ENCODE measurements around the gene GABRB3. TPM values are rescaled to one million over a fixed set of nuclear protein-coding genes. Genes with fewer than 3 reads are reported as not detected.

The GABRB3 gene
- polyA plus RNA-seq, 1 donor (not counting 4 experiments of a cell fraction or from before 2014, with no cell fraction given): 0.81 TPM

DNA sequence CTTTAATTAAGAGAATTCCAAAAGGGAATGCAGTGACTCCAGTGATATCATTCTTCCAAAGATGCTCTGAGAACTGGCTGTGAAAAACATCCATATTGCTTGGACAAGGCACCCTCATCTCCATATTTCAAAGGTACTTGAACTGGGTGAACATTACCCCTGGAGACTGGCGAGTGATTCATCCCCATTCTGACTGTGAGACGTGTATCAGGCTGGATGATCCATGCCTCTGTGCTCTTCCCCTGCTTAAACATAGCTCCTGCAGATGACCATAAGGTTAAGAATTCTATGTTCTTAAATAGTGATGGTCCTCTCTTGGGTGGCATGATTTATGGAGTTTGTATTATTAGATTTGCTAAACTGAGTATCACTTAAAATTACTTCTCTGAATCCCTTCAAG, 137.8 kb downstream of the GABRB3 start:
- no peaks in the 10 kb centered on the region for H3K79me2 ChIP-seq (ENCODE audit: control insufficient read depth, insufficient read depth, low read length)
- H3K9ac ChIP-seq (ENCODE audit: control insufficient read depth, extremely low read depth, insufficient read depth, low read length): no peak overlapping the region
- no peak for DNase-seq (ENCODE audit: low read depth, low spot score)
- H3K4me1 ChIP-seq (ENCODE audit: control insufficient read depth, extremely low read depth, insufficient read depth, low read length): no peaks in the 10 kb centered on the region
- FAIRE-seq: no peak
- no peak overlapping the region for H3K4me3 ChIP-seq (ENCODE audit: control insufficient read depth in 2 of 3, extremely low read depth in 1 of 3, insufficient read depth in 2 of 3, low read depth in 1 of 3, low read length in 3 of 3)
- H3K4me2 ChIP-seq (ENCODE audit: control insufficient read depth, extremely low read depth, insufficient read depth, low read depth, low read length): no peak overlapping the region
- TF ChIP-seq EZH2 (IDR thresholded peaks at IDR 0.05; ENCODE audit: low read length): no peak
- TF ChIP-seq, protein P1, sequence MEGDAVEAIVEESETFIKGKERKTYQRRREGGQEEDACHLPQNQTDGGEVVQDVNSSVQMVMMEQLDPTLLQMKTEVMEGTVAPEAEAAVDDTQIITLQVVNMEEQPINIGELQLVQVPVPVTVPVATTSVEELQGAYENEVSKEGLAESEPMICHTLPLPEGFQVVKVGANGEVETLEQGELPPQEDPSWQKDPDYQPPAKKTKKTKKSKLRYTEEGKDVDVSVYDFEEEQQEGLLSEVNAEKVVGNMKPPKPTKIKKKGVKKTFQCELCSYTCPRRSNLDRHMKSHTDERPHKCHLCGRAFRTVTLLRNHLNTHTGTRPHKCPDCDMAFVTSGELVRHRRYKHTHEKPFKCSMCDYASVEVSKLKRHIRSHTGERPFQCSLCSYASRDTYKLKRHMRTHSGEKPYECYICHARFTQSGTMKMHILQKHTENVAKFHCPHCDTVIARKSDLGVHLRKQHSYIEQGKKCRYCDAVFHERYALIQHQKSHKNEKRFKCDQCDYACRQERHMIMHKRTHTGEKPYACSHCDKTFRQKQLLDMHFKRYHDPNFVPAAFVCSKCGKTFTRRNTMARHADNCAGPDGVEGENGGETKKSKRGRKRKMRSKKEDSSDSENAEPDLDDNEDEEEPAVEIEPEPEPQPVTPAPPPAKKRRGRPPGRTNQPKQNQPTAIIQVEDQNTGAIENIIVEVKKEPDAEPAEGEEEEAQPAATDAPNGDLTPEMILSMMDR (optimal IDR thresholded peaks at IDR 0.05 in 1 of 3, IDR thresholded peaks at IDR 0.05 in 1 of 3, conservative IDR thresholded peaks at IDR 0.05 in 1 of 3; ENCODE audit: extremely low read depth in 1 of 3, insufficient read depth in 2 of 3, low read length in 3 of 3): no peak
- no peaks in the 10 kb centered on the region for H3K9me1 ChIP-seq (ENCODE audit: control insufficient read depth, extremely low read depth, insufficient read depth, low read length)
- no peak overlapping the region for H3K27ac ChIP-seq (ENCODE audit: control insufficient read depth, insufficient read depth, low read length)
- no peaks in the 10 kb centered on the region for H3K27me3 ChIP-seq (ENCODE audit: control insufficient read depth, extremely low read depth, insufficient read depth, low read length)
- no peaks in the 10 kb centered on the region for H4K20me1 ChIP-seq (ENCODE audit: control insufficient read depth, extremely low read depth, insufficient read depth, low read length)
- H3K9me3 ChIP-seq (ENCODE audit: control insufficient read depth, low read depth, low read length): peaks cover 7% of the 10 kb centered on the region
- no peaks in the 10 kb centered on the region for H3K36me3 ChIP-seq (ENCODE audit: control insufficient read depth in 2 of 2, extremely low read depth in 1 of 2, insufficient read depth in 2 of 2, low read length in 2 of 2)
- H2AFZ ChIP-seq (ENCODE audit: control insufficient read depth, low read length): no peak overlapping the region
- dilution Hi-C loops (cut with MboI; ENCODE audit: extremely low pct_ligation_motif_present, low sequenced_read_pairs): no loop called here

DNA sequence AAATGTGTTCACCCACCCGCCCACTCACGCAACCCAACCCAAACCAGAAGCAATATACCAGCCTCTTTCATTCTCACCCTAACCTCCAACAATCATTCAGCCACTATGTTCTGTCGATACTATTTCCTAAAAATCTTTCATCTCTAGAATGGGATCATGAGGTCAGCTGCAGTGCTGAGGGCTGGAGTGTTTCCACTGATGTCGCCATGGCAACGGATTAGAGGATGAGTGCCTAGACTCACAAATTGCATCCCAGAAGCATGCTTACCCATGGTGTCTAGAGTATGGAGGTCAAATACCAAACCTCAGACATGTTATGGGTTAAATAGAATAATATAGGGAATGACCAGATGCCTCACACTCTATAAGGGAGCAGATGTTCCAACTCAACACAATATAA, 138.5 kb downstream of the GABRB3 start:
- H3K36me3 ChIP-seq (ENCODE audit: control insufficient read depth in 2 of 2, extremely low read depth in 1 of 2, insufficient read depth in 2 of 2, low read length in 2 of 2): no peaks in the 10 kb centered on the region
- H3K4me1 ChIP-seq (ENCODE audit: control insufficient read depth, extremely low read depth, insufficient read depth, low read length): no peaks in the 10 kb centered on the region
- no peaks in the 10 kb centered on the region for H3K79me2 ChIP-seq (ENCODE audit: control insufficient read depth, insufficient read depth, low read length)
- no peak overlapping the region for H2AFZ ChIP-seq (ENCODE audit: control insufficient read depth, low read length)
- H3K27me3 ChIP-seq (ENCODE audit: control insufficient read depth, extremely low read depth, insufficient read depth, low read length): no peaks in the 10 kb centered on the region
- no peak overlapping the region for H3K27ac ChIP-seq (ENCODE audit: control insufficient read depth, insufficient read depth, low read length)
- H3K9me3 ChIP-seq (ENCODE audit: control insufficient read depth, low read depth, low read length): peaks cover 8% of the 10 kb centered on the region
- FAIRE-seq (no peak), DNase-seq (ENCODE audit: low read depth, low spot score) (no peak)
- H3K4me3 ChIP-seq (ENCODE audit: control insufficient read depth in 2 of 3, extremely low read depth in 1 of 3, insufficient read depth in 2 of 3, low read depth in 1 of 3, low read length in 3 of 3): no peak overlapping the region
- no peak overlapping the region for H3K9ac ChIP-seq (ENCODE audit: control insufficient read depth, extremely low read depth, insufficient read depth, low read length)
- TF ChIP-seq, protein P1 (optimal IDR thresholded peaks at IDR 0.05 in 1 of 3, IDR thresholded peaks at IDR 0.05 in 1 of 3, conservative IDR thresholded peaks at IDR 0.05 in 1 of 3; ENCODE audit: extremely low read depth in 1 of 3, insufficient read depth in 2 of 3, low read length in 3 of 3): no peak
- TF ChIP-seq EZH2 (IDR thresholded peaks at IDR 0.05; ENCODE audit: low read length): no peak
- no peak overlapping the region for H3K4me2 ChIP-seq (ENCODE audit: control insufficient read depth, extremely low read depth, insufficient read depth, low read depth, low read length)
- H4K20me1 ChIP-seq (ENCODE audit: control insufficient read depth, extremely low read depth, insufficient read depth, low read length): no peaks in the 10 kb centered on the region
- no peaks in the 10 kb centered on the region for H3K9me1 ChIP-seq (ENCODE audit: control insufficient read depth, extremely low read depth, insufficient read depth, low read length)
- dilution Hi-C loops (cut with MboI; ENCODE audit: extremely low pct_ligation_motif_present, low sequenced_read_pairs): no loop called here
